ENCODE measurements around the gene ACTR3.

The ACTR3 gene

DNA sequence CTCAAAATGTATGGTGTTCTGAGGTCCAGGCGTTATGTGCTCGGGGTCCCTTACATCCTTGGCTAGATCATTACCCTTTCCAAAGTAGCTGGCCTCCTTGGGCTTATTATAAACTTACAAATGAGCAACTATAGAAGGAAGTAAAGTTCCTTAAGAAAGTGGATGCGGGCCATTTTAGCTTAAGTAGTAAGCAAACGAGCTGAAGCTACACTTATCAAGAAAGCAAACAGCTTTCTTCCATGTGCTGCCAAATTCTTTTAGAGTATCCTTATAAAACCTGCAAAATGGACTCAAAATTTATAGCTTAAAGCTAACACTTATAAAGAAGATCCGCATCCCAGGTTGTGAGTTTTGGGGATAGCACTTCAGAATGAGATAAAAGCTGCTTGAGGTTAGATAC is 75.3 kb downstream of the ACTR3 start:
- Histone ChIP-seq H3K4me1 (ENCODE audit: insufficient read depth, low read length, poor library complexity, severe bottlenecking) (no peaks in the 10 kb centered on the region), H3K9me3 (ENCODE audit: insufficient read depth, low read depth, low read length) (no peaks in the 10 kb centered on the region), H3K27me3 (ENCODE audit: insufficient read depth, low read length, poor library complexity, severe bottlenecking) (no peaks in the 10 kb centered on the region), H3K9me2 (replicated peaks; ENCODE audit: low read depth, low read length) (no peaks in the 10 kb centered on the region), H3F3A (ENCODE audit: low read depth) (no peaks in the 10 kb centered on the region), H3K36me3 (ENCODE audit: insufficient read depth, low read length) (peaks cover 12% of the 10 kb centered on the region), H2AFZ (ENCODE audit: low read length) (no peak overlapping the region), H3K4me2 (ENCODE audit: low read depth, low read length, poor library complexity, severe bottlenecking) (no peak overlapping the region), H4K20me1 (ENCODE audit: insufficient read depth, low read length, poor library complexity, severe bottlenecking) (no peaks in the 10 kb centered on the region), H3K79me2 (ENCODE audit: insufficient read depth, low read length) (no peaks in the 10 kb centered on the region), H3K4me3 (ENCODE audit: low read length, poor library complexity, severe bottlenecking) (no peak overlapping the region), H3K9ac (ENCODE audit: low read depth, low read length, poor library complexity, severe bottlenecking) (no peak overlapping the region)
- TF ChIP-seq EZH2phosphoT487 (IDR thresholded peaks at IDR 0.05; ENCODE audit: borderline replicate concordance): no peak
- TF ChIP-seq, protein P1, sequence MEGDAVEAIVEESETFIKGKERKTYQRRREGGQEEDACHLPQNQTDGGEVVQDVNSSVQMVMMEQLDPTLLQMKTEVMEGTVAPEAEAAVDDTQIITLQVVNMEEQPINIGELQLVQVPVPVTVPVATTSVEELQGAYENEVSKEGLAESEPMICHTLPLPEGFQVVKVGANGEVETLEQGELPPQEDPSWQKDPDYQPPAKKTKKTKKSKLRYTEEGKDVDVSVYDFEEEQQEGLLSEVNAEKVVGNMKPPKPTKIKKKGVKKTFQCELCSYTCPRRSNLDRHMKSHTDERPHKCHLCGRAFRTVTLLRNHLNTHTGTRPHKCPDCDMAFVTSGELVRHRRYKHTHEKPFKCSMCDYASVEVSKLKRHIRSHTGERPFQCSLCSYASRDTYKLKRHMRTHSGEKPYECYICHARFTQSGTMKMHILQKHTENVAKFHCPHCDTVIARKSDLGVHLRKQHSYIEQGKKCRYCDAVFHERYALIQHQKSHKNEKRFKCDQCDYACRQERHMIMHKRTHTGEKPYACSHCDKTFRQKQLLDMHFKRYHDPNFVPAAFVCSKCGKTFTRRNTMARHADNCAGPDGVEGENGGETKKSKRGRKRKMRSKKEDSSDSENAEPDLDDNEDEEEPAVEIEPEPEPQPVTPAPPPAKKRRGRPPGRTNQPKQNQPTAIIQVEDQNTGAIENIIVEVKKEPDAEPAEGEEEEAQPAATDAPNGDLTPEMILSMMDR (conservative IDR thresholded peaks at IDR 0.05; ENCODE audit: low read length): no peak

DNA sequence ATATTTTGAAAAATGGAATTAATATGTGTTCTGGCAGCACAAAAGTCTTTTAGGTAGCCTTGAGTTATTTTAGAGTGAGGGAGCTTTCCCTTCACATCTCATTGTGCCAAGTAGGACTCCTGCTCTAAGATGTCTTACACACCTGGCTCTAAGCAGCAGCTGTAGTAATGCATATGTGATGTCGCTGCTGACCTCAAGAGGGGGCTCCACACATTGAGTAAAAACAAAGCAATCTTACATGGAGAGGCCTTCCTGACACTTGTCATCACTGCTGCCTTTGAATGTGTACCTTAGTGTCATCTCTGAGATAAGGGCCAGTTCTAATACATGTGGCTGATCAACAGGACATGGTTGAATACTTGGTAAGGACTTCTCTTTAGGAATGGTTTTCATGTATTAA is 75.8 kb downstream of the ACTR3 start:
- Histone ChIP-seq H3K4me1 (ENCODE audit: insufficient read depth, low read length, poor library complexity, severe bottlenecking) (no peaks in the 10 kb centered on the region), H3K27me3 (ENCODE audit: insufficient read depth, low read length, poor library complexity, severe bottlenecking) (no peaks in the 10 kb centered on the region), H3K36me3 (ENCODE audit: insufficient read depth, low read length) (peaks cover 9% of the 10 kb centered on the region), H3K79me2 (ENCODE audit: insufficient read depth, low read length) (no peaks in the 10 kb centered on the region), H3K4me3 (ENCODE audit: low read length, poor library complexity, severe bottlenecking) (no peak overlapping the region), H3K9me3 (ENCODE audit: insufficient read depth, low read depth, low read length) (no peaks in the 10 kb centered on the region), H3K9me2 (replicated peaks; ENCODE audit: low read depth, low read length) (no peaks in the 10 kb centered on the region), H3K9ac (ENCODE audit: low read depth, low read length, poor library complexity, severe bottlenecking) (no peak overlapping the region), H3F3A (ENCODE audit: low read depth) (no peaks in the 10 kb centered on the region), H3K4me2 (ENCODE audit: low read depth, low read length, poor library complexity, severe bottlenecking) (no peak overlapping the region), H2AFZ (ENCODE audit: low read length) (no peak overlapping the region), H4K20me1 (ENCODE audit: insufficient read depth, low read length, poor library complexity, severe bottlenecking) (no peaks in the 10 kb centered on the region)
- TF ChIP-seq EZH2phosphoT487 (IDR thresholded peaks at IDR 0.05; ENCODE audit: borderline replicate concordance): no peak
- TF ChIP-seq, protein P1 (conservative IDR thresholded peaks at IDR 0.05; ENCODE audit: low read length): peak; percentile 75

DNA sequence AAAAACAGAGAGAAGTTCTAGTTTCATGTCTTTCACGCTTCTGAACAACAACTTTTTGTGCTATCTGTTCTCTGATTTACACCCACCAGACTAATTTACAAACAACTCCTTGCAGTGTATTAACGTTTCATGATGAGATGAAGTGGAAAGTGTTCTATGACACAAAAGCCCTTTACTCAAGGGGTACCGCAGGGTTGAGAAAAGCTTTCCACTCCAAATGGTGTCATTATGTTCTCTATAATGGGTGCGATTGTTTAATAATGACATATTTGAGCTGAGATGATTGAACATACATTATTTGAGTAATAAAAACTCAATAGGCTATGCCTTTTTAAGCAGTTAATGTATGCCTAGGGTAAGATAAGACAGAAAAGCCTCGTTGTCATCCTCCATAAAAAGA is 76.3 kb downstream of the ACTR3 start:
- TF ChIP-seq, protein P1 (conservative IDR thresholded peaks at IDR 0.05; ENCODE audit: low read length): no peak
- TF ChIP-seq EZH2phosphoT487 (IDR thresholded peaks at IDR 0.05; ENCODE audit: borderline replicate concordance): no peak
- Histone ChIP-seq H3K36me3 (ENCODE audit: insufficient read depth, low read length) (peaks cover 7% of the 10 kb centered on the region; the same call in 1 of the 2 replicates), H3K27me3 (ENCODE audit: insufficient read depth, low read length, poor library complexity, severe bottlenecking) (no peaks in the 10 kb centered on the region), H3K4me1 (ENCODE audit: insufficient read depth, low read length, poor library complexity, severe bottlenecking) (no peaks in the 10 kb centered on the region), H3K9me3 (ENCODE audit: insufficient read depth, low read depth, low read length) (no peaks in the 10 kb centered on the region), H3K4me3 (ENCODE audit: low read length, poor library complexity, severe bottlenecking) (no peak overlapping the region), H2AFZ (ENCODE audit: low read length) (no peak overlapping the region), H3K4me2 (ENCODE audit: low read depth, low read length, poor library complexity, severe bottlenecking) (no peak overlapping the region), H3K79me2 (ENCODE audit: insufficient read depth, low read length) (no peaks in the 10 kb centered on the region), H3K9me2 (replicated peaks; ENCODE audit: low read depth, low read length) (no peaks in the 10 kb centered on the region), H4K20me1 (ENCODE audit: insufficient read depth, low read length, poor library complexity, severe bottlenecking) (no peaks in the 10 kb centered on the region), H3F3A (ENCODE audit: low read depth) (no peaks in the 10 kb centered on the region), H3K9ac (ENCODE audit: low read depth, low read length, poor library complexity, severe bottlenecking) (no peak overlapping the region)

Data from Loucy (cell line).